GM11168 (cell line): ENCODE measurements around the gene ACTR3C.

Experiments used
- in situ Hi-C: fragments of 300-500 bp; cut with MboI; formaldehyde crosslinking; loops from one replicate; pipeline ENCODE4 v1.12.0; 2022; ENCODE audit warnings: low sequenced_read_pairs; ENCODE audit not compliant: unreplicated experiment

The ACTR3C gene

DNA sequence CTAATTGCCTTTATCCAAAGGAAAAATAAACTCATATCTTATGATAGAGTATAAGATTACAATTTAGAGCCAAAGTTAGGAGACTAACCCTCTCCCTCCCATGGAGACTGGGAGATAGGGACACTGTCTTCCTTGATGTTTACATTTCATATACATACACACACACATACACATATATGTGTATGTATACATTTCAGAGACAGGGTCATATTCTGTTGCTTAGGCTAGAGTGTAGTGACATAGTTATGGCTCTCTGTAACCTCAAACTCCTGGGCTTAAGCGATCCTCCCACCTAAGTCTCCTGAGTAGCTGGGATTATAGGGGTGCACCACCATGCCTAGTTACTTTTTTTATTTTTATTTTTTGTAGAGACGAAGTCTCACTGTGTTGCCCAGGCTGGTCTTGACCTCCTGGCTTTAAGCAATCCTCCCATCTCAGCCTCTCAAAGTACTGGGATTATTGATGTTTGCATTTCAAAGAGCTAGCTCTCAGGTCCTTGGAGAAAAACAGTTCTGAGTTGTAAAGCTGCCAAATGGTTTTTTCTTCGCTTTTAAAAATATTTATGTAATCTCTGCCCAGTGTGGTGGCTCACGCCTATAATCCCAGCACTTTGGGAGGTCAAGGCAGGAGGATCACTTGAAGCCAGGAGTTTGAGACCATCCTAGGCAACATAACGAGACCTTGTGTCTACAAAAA lies 37.2 kb upstream of the ACTR3C start:
- in situ Hi-C loops: loop anchor here (10.0 kb wide), 1 partner anchor 64 kb away; no protein-coding TSS in a partner anchor

DNA sequence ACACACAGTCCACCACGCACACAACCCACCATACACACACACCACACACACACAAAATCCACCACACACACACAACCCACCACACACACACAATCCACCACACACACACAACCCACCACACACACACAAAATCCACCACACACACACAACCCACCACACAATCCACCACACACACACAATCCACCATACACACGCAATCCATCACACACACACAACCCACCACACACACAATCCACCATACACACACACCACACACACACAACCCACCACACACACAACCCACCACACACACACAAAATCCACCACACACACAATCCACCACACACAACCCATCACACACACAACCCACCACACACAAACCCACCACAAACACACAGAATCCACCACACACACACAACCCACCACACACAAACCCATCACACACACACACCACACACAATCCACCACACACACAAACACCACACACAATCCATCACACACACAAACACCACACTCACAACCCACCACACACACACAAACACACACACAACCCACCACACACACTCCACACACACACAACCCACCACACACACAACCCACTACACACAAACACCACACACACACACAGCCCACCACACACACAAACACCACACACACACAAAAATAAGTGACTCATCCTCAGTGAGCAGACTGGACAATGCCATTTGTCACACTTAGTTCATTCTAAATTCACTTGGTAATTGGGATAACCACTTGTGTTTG lies 36.4 kb upstream of the ACTR3C start:
- in situ Hi-C loops: loop anchor here (10.0 kb wide), 1 partner anchor 65 kb away; no protein-coding TSS in a partner anchor

DNA sequence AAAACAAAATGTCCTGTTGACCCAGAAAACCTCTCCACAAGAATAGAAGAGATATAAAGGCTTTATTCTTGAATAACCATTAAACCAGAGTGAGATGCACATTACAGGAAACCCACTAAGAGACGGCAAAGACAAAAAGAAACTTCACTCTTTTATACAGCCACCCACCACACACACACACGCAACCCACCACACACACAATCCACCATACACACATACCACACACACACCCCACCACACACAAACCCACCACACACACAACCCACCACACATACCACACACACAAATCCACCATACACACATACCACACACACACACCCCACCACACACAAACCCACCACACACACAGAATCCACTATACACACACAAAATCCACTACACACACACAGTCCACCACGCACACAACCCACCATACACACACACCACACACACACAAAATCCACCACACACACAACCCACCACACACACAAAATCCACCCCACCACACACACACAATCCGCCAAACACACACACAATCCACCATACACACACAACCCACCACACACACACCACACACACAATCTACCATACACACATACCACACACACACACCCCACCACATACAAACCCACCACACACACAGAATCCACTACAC lies 35.8 kb upstream of the ACTR3C start:
- in situ Hi-C loops: no loop called here

DNA sequence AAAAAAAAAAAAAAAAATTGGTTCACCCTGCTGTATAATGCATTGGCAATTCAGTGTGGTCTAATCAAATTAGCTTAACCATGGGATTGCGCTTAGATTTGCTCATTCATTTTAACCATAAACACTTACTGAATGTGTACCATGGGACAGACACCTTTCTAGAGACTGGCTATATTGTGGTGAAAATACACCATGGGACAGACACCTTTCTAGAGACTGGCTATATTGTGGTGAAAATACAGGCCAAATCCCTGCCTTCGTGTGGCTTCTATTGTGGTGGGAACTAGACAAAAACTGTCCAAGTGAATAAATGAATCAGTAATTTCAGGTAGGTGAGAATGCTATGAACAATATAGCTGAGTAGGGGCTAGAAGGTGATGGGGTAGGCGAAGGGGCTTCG lies 35.1 kb upstream of the ACTR3C start:
- in situ Hi-C loops: no loop called here

DNA sequence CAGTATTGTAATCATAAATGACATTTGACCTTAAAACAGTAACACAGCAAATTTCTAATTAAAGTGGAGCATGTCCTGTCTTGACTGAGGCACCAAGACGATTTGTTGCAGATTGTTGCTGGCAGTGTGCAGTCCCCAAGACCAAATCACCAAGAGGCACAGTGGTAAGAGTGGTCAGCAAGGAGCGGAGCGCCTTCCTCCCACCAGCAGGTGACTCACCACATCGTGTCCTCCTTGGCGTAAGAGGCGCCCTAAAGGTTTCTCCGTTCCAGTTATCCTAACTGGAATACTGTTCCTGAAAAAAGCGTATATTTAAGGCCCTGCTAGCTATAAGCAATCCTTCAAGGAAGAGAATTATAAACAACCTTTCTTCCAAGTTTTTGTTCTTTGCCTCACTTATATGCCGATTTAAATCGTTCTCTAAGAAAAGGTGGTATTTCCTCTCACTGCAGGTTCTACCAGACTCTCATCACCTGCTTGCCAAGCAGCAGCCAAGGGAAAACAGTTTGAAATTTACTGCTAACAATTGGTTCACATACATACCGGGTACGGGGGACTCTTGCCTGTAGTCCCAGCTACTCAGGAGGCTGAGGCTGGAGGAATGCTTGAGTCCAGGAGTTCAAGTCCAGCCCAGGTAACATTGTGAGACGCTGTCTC lies 34.6 kb upstream of the ACTR3C start:
- in situ Hi-C loops: no loop called here

DNA sequence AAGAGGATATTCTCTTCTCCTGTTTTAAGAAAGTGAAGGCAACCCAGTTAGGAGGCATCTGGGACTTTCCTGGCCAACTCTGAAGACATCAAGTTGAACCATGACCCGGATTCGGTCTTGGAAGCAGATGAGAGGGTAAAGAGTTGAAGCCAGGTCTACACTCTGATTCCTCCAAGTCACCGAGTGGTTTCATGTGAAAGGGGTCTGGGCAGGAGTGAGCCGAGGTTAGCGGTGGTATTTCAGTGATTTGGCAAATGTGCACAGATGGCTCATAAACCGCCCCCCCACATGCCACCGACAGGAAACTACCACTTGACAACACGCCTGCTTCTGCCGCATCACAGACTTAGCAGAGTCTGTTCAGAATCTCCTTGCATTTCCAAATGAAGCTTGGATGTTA lies 33.9 kb upstream of the ACTR3C start:
- in situ Hi-C loops: no loop called here

DNA sequence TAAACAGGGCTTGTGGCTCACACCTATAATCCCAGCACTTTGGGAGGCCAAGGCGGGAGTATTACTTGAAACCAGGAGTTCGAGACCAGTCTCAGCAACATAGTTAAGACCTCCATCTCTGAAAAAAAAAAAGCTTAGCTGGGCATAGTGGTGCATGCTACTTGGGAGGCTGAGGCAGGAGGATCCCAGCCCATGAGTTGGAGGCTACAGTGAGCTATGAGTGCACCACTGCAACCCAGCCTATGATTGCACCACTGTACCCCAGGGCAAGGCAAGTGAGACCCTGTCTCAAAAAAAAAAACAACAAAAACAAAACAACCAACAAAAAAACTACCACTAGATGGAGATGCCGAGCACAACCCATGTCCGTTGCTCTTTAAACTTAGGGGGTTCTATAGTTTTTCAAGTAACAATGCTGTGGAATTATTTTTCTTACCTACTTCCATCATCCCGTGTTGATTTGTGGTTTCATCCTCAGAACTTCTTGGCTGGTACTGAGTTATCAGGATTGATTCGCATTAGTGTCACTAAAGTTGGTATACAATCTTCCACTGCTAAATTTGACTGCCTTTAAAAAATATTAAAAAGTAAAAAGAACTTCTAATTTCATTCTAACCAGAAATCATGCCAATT lies 33.0 kb upstream of the ACTR3C start:
- in situ Hi-C loops: no loop called here

DNA sequence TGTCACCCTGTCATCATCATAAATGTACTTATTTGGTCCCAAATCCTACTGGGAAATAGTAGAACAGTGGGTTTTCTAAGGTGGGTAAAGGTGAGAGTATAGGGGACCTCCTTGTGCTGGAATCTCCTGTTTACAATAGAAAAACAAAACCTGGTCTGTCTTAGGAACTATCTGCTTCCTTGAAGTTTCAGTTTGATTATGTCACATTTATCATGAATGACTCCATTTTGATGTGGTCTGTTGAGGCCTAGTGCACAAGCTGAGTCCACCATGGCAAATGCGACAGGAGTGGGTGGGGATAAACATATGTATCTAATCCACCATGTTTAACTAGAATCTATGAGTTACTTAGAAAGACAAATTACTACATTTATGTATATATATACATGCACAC lies 32.3 kb upstream of the ACTR3C start:
- in situ Hi-C loops: no loop called here

DNA sequence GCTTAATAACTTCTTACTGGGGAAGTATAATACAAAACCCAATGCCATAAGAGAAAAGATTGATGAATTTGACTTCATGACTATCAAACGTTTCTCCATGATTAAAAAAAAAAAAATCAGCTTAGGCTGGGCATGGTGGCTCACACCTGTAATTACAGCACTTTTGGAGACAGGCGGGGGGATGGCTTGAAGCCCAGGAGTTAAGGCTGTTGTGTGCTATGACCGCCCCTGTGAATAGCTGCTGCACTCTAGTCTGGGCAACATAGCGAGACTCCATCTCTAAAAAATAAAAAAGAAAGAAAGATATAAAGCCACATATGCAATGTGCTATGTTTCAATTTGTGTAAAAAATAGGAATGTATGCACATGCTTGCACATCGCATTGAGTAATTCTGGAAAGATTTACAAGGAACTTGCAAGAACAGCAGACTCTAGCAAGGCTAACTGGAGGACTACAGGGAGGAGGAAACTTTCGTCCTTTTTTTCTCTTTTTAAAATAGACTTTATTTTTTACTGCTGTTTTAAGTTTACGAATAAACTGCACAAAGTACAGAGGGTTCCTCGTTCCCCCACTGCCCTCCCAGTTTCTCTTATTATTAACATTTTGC lies 28.3 kb upstream of the ACTR3C start:
- in situ Hi-C loops: no loop called here

DNA sequence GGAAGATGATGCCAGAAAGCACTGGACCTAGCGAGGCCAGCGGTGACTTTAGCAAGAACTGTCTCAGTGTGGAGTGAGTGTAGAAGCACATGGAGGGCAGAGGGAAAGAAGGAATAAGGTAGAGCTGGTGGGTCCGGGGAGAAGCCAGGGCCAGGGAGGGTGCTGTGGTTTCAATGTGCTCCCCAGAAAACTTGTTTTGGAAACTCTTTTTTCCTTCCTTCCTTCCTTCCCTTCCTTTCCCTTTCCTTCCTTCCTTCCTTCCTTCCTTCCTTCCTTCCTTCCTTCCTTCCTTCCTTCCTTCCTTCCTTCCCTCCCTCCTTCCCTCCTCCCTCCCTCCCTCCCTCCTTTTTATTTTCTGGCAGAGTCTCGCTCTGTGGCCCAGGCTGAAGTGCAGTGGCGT lies 23.6 kb upstream of the ACTR3C start:
- in situ Hi-C loops: no loop called here

DNA sequence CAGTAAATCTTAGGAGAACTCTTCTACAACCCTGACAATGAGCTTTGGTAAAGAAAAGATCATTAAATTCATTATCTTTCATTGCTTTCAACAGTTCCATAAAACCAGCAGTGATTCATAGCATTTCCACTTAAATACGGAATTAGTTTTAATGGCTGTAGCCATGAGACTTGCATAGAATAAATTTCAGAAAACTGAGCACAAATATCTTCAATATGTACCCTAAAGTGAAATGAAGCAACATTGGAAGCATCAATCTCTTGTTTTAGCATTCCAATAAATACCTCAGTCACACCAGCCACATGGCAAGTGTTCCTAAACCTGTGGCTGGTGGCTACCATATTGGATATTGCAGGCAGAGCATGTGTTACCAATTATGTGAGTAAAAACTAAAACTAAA lies 21.7 kb upstream of the ACTR3C start:
- in situ Hi-C loops: no loop called here

DNA sequence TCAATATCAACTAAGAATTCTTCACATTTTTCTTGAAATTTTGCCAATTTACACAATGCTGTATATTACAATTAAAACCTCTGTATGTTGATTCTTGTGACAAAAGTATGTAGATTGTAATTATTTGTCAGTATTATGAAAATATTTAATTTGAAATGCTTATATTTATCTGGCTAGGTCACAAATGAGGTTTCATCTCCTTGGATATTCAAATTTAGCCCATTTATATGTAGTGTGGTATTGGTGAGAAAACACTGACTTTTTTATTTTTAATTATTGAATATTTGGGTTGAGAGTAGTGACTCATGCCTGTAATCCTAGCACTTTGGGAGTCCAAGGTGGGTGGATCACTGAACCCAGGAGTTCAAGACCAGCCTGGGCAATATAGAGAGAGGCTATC lies 21.0 kb upstream of the ACTR3C start:
- in situ Hi-C loops: no loop called here

DNA sequence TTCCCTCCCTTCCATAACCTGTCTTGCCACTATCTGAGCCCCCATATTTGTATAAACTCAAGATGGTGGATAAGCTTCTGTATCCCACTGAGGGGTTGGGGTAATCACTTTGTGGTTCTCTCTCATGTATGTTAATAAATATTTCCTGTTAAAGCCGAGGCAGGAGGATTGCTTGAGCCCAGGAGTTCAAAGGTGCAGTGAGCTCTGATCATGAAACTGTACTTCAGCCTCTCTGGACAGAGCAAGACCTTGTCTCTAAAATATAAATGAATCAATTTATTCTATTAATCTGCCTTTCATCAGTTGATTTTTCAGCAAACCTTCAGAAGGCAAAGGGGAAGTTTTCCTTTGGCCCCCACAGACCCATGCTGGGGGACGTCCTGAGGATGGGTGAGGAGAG lies 19.9 kb upstream of the ACTR3C start:
- in situ Hi-C loops: no loop called here

DNA sequence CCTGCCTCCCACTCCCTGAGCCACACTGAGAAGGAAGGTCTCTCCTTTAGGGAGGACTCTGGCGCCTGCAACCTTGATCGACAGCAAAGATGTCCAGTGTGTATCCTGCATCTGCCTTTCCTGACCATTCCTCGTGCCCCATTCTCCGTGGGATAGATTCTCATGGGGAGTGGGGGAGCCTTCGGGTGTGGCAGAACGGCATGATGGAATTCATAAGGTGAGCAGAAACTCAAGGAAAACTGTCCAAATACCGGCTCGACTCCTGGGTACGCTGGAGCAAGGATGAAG lies 18.7 kb upstream of the ACTR3C start:
- in situ Hi-C loops: no loop called here

DNA sequence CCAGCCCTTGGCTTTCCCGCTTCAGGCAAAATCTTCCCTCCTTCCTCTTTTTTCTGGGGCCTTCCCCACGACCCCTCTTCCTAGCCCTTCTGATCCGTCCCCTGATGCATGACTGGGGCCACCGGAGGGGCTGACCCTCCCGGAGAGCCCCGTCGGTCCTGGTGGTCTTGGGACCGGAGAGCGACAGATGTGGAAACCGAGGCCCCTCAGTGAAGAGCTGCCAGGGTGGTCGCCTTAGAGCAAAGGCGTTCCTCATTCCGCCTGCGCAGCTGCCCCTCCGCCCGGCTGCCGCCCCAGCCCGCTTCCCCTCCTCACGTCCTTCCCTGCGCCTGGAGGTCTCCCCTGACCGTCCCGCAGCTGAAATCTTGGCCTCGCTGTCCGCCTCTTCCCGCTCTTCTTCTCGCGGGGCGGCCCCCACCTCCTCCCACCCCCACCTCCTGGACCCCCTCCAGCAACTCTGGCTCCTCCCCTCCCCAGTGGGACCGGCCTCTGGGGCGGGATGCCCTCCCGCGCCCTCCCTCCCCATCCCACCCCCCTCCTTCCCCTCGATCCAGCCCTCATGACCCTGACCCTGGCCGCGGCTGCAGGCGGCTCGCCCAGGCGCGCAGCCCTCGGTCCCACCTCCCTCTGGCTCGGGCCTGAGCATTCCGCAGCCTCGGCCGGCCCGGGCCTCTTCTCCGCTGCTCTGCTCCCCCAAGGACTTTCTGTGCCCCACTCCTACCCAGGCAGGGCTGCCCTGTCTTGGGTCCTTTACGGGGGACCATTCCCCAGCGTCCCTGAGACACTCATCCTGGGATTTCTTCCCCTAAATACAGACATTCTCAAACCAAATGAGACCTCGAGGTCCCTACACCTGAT lies 18.1 kb upstream of the ACTR3C start, which contains the start of gene RARRES2:
RARRES2 (minus strand) TSS at position 367 of the 858 bp plus-strand sequence. CDS start 1,020 bp downstream, outside the sequence.
- in situ Hi-C loops: no loop called here

DNA sequence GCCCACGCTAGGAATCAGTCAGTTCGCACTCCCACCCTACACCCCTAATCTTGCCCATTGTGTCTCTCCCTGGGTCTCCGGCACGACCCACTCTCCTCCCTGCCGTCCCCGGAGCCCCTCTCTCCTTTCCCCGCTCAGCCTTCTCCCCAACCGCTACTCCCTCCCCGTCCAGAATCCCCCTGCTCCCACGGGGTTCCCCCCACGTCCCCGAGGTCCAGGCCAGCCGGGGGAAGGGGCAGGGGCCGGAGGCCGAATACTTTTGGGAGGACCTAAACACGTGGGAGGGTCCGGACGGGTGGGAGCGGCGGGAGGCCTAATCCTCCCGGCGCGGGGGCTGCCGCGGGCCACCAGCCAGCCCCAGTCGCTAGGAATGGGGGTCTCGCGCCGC lies 17.5 kb upstream of the ACTR3C start:
- in situ Hi-C loops: no loop called here

DNA sequence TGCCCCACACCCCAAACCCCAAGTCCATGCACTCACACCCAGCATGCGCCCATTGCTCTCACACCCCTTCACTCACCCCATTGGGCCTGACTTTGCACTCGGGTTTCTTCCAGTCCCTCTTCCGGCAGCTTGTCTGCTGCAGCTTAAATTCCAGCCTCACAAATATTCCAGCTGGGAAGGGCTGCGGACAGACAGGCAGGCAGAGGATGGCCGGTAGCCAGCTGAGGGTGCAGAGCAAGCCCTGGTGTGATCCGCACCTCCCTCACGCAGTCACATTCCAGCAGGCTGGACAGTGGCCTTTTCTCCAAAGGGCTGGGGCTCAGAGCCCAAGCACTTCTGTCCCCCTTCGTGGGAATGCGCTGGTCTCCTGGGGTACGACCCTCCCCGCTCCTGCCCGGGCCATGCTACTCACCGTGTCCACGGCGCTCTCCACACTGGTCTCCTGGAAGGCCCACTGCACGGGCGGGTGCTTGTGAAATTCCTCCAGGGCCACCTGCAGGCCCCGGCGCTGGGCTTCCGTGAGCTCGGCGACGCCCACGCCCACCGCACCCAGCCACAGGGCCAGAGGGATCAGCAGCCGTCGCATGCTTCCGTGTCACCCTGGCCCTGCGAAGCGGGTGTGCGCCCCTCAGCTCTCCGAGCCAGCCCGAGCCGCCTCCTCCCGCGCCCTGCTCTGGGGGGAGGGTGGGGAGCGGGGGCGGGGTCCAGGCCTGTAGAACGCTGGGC lies 16.8 kb upstream of the ACTR3C start:
- in situ Hi-C loops: no loop called here

DNA sequence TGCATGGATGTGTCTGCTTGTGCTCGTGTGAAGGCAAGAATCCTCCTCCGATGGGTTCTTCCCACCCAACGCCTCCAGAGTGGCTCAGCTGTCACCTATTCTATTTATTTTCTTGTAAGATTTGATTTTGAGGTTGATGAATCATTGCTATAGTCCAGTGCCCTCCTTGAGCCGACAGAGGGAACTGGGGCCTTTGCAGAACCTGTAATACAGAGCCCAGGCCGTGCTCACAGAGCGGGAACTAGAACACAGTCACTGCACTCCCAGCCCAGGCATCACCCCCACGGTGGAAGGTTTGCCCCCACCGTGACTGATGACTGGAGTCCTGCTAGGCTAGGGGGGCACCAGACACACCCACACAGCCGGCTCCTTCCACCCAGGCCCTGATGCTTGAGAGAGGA lies 16.1 kb upstream of the ACTR3C start:
- in situ Hi-C loops: no loop called here
